HG03354 (cell line): ENCODE measurements around the gene DHCR24.

ENCODE experiments used
- ATAC-seq: cut with Tn5 transposase; IDR thresholded peaks from one replicate; pipeline ENCODE4 v1.9.1; 2021; ENCODE audit warnings: mild to moderate bottlenecking; ENCODE audit not compliant: unreplicated experiment, poor library complexity, severe bottlenecking

Gene DHCR24

DNA sequence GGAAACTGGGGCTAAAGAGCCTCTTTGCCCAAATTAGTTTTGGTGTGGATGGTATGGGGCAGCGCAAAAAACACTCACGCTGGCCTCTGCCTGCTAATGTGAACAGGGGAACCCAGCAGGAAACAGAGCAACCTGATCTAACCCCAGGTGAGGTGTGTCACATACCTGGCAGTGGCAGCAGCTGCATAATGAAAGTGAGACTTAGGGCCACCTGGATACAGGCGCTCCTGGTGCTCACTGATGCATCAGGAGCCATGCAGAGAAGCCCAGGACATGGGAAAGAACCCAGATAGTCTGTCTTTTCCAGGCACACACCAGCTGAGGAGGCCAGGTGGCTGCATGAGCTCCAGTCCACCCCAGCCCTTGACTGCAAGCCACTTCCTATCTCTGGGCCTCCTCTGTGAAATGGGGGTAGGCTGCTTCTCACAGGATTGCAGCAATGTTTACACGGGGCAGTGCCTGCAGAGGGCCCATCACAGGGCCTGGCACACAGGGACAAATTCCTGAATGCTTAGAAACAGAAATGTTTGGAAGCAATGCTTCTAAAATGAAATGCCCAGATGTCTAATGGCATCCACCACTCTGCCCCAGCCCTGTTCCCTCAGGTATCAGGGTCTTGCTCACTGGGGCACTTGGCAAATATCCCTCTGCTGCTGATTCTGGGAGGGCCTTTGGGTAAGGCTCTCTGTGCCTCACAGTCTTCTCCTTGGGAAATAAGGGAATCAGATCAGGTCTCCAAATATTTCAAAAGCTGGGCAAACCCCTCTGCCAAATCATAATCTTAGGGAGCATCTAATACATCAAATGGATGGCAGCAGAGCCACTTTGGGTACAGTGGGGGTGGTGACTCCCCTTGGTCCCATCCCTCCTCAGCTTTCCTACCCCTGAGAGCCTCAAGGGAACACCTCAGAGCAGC is 19.9 kb downstream of the DHCR24 start:
- ATAC-seq: no peak

GRCh38 chr1:54865238-54866073 is 21.5 kb downstream of the DHCR24 start:
- ATAC-seq: no peak

GRCh38 chr1:54864460-54865208 is 22.4 kb downstream of the DHCR24 start:
- ATAC-seq: no peak

GRCh38 chr1:54863267-54863665 is 23.7 kb downstream of the DHCR24 start:
- no peak for ATAC-seq

DNA sequence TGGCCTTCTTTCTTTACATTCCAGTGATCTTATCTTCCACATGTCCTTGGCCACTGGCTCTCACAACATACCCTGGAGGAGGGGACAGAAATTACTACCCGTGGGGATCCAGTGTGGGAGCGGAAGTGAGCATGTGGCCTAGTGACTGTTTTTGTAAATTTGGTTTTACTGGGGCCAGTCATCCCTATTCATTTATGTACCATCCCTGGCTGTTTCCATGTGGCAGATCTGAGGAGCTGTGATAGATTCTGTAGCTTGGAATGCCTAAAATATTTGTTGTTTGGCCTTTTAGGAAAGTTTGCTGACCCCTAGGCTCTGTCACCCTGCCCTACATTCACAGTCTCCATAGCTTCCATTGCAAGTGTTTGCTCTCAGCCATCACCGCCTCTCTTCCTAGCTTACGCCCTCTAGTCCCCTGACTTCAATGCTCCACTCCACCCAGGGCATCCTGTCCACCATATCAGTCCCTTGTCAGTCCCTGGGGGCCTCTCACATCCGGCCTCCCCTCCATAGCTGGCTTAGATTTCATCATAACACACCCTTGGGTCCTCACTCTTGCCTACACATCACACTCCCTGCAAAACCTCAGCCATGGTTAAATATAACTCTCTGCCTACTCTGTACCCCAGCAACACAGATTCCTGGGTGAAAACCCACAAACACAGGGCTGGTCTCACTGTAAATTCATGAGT is 25.8 kb downstream of the DHCR24 start:
- no peak for ATAC-seq

GRCh38 chr1:54859700-54860391 is 27.1 kb downstream of the DHCR24 start:
- no peak for ATAC-seq

GRCh38 chr1:54857746-54858561 is 29.0 kb downstream of the DHCR24 start:
- no peak for ATAC-seq

DNA sequence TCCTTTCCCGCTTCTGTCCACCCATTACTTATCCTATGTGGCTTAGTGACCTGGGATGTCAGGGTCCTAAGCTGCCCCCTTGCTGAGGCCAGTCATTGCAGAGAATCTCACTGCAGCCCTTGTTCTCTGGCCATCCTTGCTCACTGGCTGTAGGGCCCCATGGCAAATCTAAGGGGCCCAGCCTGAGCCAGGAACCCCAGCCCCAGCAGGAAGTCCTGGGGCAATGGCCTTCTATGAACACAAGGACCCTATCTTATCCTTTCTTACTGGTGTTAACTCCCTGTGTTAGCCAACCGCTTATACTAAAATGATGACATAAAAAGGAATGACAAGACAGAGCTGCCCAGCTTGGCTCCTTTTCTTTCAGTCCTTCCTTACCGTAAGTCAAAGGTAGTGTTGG is 29.9 kb downstream of the DHCR24 start:
- no peak for ATAC-seq

DNA sequence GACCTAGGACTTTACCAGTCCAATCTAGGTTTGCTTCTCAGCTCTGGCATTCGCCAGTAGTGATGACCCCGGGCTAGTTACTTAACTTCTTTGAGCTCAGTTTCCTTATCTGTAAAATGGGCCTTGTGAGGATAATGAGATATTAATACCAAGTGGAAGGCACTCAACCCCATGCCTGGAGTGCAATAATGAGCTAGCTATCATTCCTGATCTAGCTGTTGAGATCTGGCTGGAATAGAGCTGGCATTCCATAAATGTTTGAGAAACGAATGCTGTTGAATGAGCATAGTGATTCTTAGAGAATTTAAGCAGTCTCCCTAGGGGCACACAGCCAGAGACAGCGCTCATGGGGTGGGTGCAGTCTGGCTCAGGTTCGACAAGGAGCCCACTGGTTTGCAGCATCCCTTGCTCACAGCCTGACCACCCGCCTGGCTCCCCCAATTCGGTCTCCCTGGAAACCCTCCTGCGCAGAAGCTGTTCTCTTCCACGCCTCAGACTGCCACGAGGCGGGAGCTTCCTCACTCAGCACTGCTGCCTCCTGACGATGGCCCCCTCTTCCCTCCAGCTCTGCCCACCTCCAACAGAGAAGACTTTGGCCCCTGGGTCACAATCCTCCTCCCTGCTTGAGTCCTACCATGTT is 32.5 kb downstream of the DHCR24 start:
- no peak for ATAC-seq

DNA sequence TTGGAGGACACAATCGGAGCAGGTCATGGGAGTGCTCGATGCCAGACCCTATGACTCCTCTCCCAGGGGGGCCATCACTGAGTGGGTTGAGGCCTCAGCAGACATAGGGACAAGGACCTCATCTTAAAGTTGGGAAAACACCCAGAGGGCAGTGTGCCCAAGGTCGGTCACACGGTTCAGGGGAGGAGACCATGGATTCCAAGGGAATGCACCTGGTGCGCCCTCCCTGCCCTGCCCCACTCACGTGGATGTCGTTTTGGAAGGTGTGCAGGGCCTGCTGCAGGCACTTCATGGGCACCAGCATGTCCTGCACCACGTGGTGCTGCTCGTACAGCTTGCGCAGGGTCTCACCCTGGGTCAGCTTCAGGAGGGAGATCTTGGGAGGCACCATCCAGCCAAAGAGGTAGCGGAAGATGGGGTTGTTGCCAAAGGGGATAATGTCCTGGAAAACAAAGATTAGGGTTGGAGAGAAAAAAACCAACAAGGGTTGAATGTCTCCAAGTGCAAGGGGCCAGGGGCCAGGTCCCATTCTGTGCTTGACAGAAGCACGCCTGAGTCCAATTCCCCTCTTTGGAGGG is 33.1 kb downstream of the DHCR24 start:
- no peak for ATAC-seq

DNA sequence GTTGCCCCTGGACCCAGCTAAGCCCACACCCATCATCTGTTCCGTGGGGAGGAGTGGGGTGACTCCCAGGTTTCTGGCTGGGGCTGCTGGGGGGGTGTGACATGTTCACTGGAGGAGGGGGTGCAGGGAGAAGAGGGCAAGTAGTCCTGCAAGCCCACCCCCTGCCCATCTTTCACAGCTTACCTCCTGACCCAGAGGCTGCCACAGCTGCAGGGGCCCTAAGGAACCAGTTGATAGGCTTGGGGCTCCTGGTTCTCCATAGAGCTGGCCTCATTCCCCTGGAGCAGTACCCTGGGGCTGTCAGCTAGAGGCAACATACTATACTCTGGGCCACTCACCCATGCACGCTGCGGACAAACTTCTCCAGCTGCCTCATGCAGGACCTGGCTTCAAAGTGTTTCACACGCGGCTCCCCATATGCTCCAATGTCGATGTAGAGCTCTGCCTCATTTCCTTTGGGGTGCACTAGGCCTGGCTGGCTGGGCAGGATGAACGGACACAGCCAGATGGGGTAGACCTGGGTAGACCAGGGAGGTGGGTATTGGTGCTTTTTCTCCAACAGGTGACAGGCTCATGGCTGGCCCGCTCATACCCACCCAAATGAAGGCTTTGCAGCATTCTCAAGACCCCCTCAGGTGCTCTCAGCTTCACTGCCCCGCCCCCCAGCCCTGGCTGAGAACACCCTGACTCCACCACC is 33.8 kb downstream of the DHCR24 start:
- no peak for ATAC-seq

DNA sequence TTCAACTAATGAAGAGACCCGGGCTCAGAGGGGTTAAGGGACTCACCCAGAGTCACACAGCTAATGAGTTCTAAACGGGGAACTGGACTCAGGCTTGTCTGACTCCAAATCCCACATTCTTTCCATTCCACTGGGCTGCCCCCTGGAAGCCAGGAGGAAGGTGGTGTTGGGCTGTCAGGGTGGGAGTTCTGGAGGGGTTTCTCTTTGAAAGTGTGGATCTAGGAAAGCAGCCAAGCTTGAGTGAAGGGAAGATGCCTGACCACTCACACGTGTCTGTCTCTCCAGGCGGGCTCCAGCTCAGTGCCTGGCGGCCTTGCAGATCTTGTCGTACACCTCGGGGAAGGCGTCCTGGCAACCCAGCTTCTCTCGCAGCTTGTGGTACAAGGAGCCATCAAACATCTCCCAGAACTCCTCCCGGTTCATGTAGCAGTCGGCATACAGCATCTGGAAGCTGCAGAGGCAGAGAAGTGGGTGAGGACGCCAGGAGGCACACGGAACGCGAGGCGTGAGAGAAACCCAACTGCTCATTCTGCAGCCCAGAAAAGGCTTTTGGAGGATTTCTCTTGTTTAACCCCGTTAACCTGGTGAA is 35.0 kb downstream of the DHCR24 start:
- ATAC-seq: no peak

DNA sequence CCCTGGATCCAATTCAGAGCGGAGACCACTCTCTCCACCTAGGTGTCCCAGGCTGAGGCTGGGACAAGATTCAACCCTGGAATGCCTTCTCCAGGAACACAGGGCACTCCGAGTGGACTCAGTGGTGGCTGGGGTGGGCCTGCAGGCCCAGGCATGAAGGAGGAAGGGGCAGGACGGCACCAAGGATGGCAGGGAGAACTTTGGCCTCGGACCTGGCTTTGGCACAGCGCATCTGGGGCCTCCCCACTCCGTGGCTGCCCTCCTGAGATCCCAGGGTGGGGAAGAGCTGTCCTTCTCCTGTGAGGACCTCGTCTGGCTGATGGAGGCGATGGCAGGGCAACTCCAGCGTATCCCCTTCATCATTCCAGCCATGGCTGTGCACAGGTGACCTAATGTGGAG is 35.6 kb downstream of the DHCR24 start:
- ATAC-seq: no peak

DNA sequence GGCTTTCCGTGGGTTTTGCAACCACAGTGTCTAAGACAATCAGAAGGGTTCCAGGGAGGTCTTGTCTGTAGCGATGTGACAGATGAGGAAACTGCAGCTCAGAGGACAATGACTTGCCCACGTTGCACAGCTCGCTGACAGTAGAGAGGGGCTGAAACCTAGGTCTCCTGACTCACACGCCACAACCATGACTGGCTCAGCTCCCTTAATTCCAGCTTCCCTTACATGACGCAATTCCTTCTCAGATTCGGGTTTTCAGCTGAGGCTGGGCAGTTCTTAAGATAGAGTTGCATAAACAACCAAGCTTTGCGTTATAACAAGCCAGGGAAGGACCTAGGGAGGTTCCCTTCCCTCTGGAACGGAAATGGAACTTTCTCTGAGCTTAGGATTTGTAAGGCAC is 36.3 kb downstream of the DHCR24 start:
- ATAC-seq: no peak

- no peak for ATAC-seq
Observed at GRCh38 chr1:54850069-54850730, 36.8 kb downstream of the DHCR24 start.
